ENCODE measurements around the gene DNAH6.
A peak's percentile ranks its signal among the peaks of the same experiment; 100 is the strongest.
"Not testable (repeated sequence)": the region's sequence is repeated elsewhere in the genome, so short reads cannot be mapped to it uniquely, and the experiment has no call there.

The DNAH6 gene

DNA sequence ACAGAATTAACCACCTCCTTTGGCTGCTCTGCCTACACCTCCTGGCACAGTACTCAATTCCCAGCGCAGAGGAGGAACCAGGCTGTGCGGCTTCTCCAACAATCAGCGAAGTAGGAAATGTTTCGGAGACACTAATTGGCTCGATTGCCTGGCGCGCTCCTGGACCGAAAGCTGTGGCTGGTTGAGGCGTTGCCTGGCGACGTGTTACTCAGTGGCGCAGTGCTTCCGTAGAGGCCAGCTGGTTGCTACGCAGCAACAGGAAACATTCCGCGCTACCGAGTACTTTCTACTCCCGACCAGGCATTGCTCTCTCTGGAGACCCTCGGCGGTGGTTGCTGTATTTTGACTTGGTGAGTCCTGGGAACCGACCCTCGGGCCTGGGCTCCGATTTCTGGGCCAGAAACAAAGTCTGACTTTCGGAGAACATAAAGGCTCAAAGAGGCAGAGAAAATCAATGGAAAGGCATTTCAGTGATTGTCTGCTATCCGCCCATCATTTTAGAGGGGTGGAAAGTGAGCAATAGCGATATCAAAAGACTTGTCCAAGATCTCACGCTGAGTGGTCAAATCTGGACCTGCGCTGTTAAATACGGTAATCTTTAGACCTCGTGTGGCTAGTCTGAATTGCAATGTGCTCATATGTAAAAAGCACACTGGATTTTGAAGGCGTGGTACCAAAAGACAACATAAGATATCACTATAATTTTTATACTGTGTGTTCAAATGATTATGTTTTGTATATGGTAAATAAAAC lies at the start of gene DNAH6:
Gene DNAH6, plus strand, starts transcription at position 265 of the 753 bp plus-strand sequence. CDS start 1,329 bp downstream, outside the sequence.
- Histone ChIP-seq H3K4me1 (ENCODE audit: control insufficient read depth, insufficient read depth, low read length, unreplicated experiment) (no peaks in the 10 kb centered on the region), H3K36me3 (ENCODE audit: insufficient read depth, low read length) (no peaks in the 10 kb centered on the region), H3K27me3 (ENCODE audit: insufficient read depth, low read length) (peaks cover 57% of the 10 kb centered on the region), H3K4me3 (ENCODE audit: low read depth, low read length) (peak within 1 kb of the TSS; percentile 78), H2AFZ (ENCODE audit: low read length, unreplicated experiment) (peak within 1 kb of the TSS; percentile 37), H3K27ac (ENCODE audit: low read depth, low read length) (no peak within 1 kb of the TSS), H3K79me2 (ENCODE audit: control insufficient read depth, insufficient read depth, low read length, unreplicated experiment) (no peaks in the 10 kb centered on the region)

DNA sequence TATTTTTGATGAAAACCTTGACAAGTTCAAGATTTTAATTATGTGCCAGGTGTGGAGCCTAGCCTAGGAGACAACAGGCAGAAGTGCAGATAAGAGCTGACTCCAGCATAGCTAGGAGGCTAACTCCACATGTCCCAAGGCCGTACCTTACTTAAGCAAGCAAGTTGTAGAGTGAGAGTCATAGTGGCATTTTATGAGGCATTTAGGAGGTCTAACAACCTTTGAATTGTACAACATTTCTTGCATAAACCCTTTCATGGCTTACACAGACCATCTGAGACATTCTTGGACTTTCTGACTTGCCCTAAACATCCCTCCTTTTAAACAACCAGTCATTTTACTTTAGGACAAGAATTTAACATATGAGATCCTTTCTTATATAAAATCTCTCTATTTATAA lies 48.9 kb upstream of the DNAH6 start:
- H3K36me3 ChIP-seq (ENCODE audit: insufficient read depth, low read length), result no peaks in the 10 kb centered on the region
- no peak overlapping the region for H2AFZ ChIP-seq (ENCODE audit: low read length, unreplicated experiment)
- no peaks in the 10 kb centered on the region for H3K27me3 ChIP-seq (ENCODE audit: insufficient read depth, low read length)
- no peak overlapping the region for H3K4me3 ChIP-seq (ENCODE audit: low read depth, low read length)
- no peaks in the 10 kb centered on the region for H3K4me1 ChIP-seq (ENCODE audit: control insufficient read depth, insufficient read depth, low read length, unreplicated experiment)
- H3K27ac ChIP-seq (ENCODE audit: low read depth, low read length), result no peak overlapping the region
- H3K79me2 ChIP-seq (ENCODE audit: control insufficient read depth, insufficient read depth, low read length, unreplicated experiment), result no peaks in the 10 kb centered on the region

DNA sequence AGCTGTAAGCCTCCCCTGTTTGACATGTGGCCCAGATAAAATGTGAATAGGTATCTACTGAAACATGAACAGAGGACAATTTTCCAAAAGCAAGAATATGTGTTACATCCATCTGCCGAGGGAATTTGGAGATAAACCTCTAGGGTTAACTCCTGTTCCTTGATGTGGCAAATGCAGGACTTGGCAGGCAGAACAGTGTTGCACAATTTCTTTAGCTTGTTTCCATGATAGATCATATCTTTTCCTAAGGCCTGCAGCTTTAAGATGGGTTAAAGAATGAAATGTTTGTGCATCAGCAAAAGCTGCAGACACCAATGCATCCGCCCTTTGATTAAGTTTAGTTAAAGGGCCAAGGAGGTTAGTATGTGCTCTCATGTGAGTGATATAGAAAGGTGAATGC lies 43.9 kb upstream of the DNAH6 start:
- H3K36me3 ChIP-seq (ENCODE audit: insufficient read depth, low read length); H3K4me1 ChIP-seq (ENCODE audit: control insufficient read depth, insufficient read depth, low read length, unreplicated experiment); H3K27ac ChIP-seq (ENCODE audit: low read depth, low read length); H3K79me2 ChIP-seq (ENCODE audit: control insufficient read depth, insufficient read depth, low read length, unreplicated experiment); H2AFZ ChIP-seq (ENCODE audit: low read length, unreplicated experiment); H3K4me3 ChIP-seq (ENCODE audit: low read depth, low read length); H3K27me3 ChIP-seq (ENCODE audit: insufficient read depth, low read length): not testable (repeated sequence)

GRCh38 chr2:84472856-84473565 lies 43.3 kb upstream of the DNAH6 start:
- Histone ChIP-seq H3K79me2 (ENCODE audit: control insufficient read depth, insufficient read depth, low read length, unreplicated experiment) (no peaks in the 10 kb centered on the region), H3K36me3 (ENCODE audit: insufficient read depth, low read length) (no peaks in the 10 kb centered on the region), H2AFZ (ENCODE audit: low read length, unreplicated experiment) (no peak overlapping the region), H3K4me3 (ENCODE audit: low read depth, low read length) (no peak overlapping the region), H3K4me1 (ENCODE audit: control insufficient read depth, insufficient read depth, low read length, unreplicated experiment) (no peaks in the 10 kb centered on the region), H3K27ac (ENCODE audit: low read depth, low read length) (no peak overlapping the region), H3K27me3 (ENCODE audit: insufficient read depth, low read length) (peaks cover 7% of the 10 kb centered on the region; the same call in 1 of the 2 replicates)

- Histone ChIP-seq H3K27me3 (ENCODE audit: insufficient read depth, low read length) (peaks cover 7% of the 10 kb centered on the region; the same call in 1 of the 2 replicates), H3K27ac (ENCODE audit: low read depth, low read length) (no peak overlapping the region)
Observed at GRCh38 chr2:84474176-84474575, 42.1 kb upstream of the DNAH6 start.

DNA sequence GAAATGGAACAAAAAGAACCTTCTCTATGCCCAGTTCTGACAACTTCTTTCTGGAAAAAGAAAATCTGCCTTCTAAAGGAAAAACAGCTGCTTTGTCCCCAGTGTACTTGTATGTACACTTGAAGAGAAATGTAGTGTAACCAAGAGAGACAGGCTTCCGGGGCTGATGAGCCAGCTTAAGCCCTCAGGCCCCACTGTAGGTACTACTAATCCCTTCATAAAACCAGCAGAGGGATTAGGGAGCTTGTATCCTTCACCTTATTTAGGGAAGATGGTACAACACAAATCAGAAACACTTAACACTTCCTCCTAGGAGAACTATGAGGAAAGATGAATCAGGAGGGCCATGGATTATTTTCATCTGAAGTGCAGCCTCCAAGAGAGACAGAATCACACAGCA lies 38.4 kb upstream of the DNAH6 start:
- Histone ChIP-seq H3K36me3 (ENCODE audit: insufficient read depth, low read length) (no peaks in the 10 kb centered on the region), H3K79me2 (ENCODE audit: control insufficient read depth, insufficient read depth, low read length, unreplicated experiment) (no peaks in the 10 kb centered on the region), H3K27ac (ENCODE audit: low read depth, low read length) (no peak overlapping the region), H3K4me3 (ENCODE audit: low read depth, low read length) (no peak overlapping the region), H3K27me3 (ENCODE audit: insufficient read depth, low read length) (peaks cover 7% of the 10 kb centered on the region; the same call in 1 of the 2 replicates), H2AFZ (ENCODE audit: low read length, unreplicated experiment) (no peak overlapping the region), H3K4me1 (ENCODE audit: control insufficient read depth, insufficient read depth, low read length, unreplicated experiment) (peaks cover 13% of the 10 kb centered on the region)

More at GRCh38 chr2:84474176-84474575, 42.1 kb upstream of the DNAH6 start:
- Histone ChIP-seq H3K4me1 (ENCODE audit: control insufficient read depth, insufficient read depth, low read length, unreplicated experiment) (no peaks in the 10 kb centered on the region), H2AFZ (ENCODE audit: low read length, unreplicated experiment) (no peak overlapping the region), H3K36me3 (ENCODE audit: insufficient read depth, low read length) (no peaks in the 10 kb centered on the region), H3K79me2 (ENCODE audit: control insufficient read depth, insufficient read depth, low read length, unreplicated experiment) (no peaks in the 10 kb centered on the region), H3K4me3 (ENCODE audit: low read depth, low read length) (no peak overlapping the region)

DNA sequence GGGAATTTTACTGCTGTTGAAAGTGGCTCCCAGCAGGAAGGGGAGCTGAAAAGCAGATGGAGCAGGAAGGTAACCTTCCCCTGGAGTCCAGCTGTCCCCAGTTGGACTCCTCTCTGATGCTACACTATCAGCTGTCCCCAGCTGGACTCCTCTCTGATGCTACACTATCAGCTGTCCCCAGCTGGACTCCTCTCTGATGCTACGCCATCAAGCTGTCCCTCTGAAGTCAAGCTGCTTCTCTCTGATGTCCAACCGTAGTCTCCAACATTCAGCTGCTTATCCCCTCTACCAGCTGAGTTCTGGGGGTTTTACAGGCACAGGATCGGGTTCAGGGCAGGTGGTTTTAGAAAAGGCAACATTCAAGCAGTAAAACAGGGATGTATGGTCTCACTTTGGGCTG lies 37.4 kb upstream of the DNAH6 start:
- H3K4me3 ChIP-seq (ENCODE audit: low read depth, low read length), result no peak overlapping the region
- no peaks in the 10 kb centered on the region for H3K79me2 ChIP-seq (ENCODE audit: control insufficient read depth, insufficient read depth, low read length, unreplicated experiment)
- H3K27me3 ChIP-seq (ENCODE audit: insufficient read depth, low read length), result peaks cover 6% of the 10 kb centered on the region; the same call in 1 of the 2 replicates
- H2AFZ ChIP-seq (ENCODE audit: low read length, unreplicated experiment), result no peak overlapping the region
- H3K4me1 ChIP-seq (ENCODE audit: control insufficient read depth, insufficient read depth, low read length, unreplicated experiment), result peaks cover 13% of the 10 kb centered on the region
- H3K36me3 ChIP-seq (ENCODE audit: insufficient read depth, low read length), result no peaks in the 10 kb centered on the region
- no peak overlapping the region for H3K27ac ChIP-seq (ENCODE audit: low read depth, low read length)

GRCh38 chr2:84481702-84482101 lies 34.6 kb upstream of the DNAH6 start:
- no peaks in the 10 kb centered on the region for H3K79me2 ChIP-seq (ENCODE audit: control insufficient read depth, insufficient read depth, low read length, unreplicated experiment)
- H2AFZ ChIP-seq (ENCODE audit: low read length, unreplicated experiment), result peak overlapping the region; percentile 53
- H3K4me1 ChIP-seq (ENCODE audit: control insufficient read depth, insufficient read depth, low read length, unreplicated experiment), result peaks cover 13% of the 10 kb centered on the region
- H3K27me3 ChIP-seq (ENCODE audit: insufficient read depth, low read length), result no peaks in the 10 kb centered on the region
- no peaks in the 10 kb centered on the region for H3K36me3 ChIP-seq (ENCODE audit: insufficient read depth, low read length)
- no peak overlapping the region for H3K4me3 ChIP-seq (ENCODE audit: low read depth, low read length)
- H3K27ac ChIP-seq (ENCODE audit: low read depth, low read length), result no peak overlapping the region

- Histone ChIP-seq H3K79me2 (ENCODE audit: control insufficient read depth, insufficient read depth, low read length, unreplicated experiment) (no peaks in the 10 kb centered on the region), H3K27ac (ENCODE audit: low read depth, low read length) (no peak overlapping the region), H3K4me1 (ENCODE audit: control insufficient read depth, insufficient read depth, low read length, unreplicated experiment) (peaks cover 13% of the 10 kb centered on the region), H3K4me3 (ENCODE audit: low read depth, low read length) (no peak overlapping the region), H2AFZ (ENCODE audit: low read length, unreplicated experiment) (no peak overlapping the region), H3K36me3 (ENCODE audit: insufficient read depth, low read length) (no peaks in the 10 kb centered on the region), H3K27me3 (ENCODE audit: insufficient read depth, low read length) (no peaks in the 10 kb centered on the region)
Observed at GRCh38 chr2:84482603-84483002, 33.7 kb upstream of the DNAH6 start.

DNA sequence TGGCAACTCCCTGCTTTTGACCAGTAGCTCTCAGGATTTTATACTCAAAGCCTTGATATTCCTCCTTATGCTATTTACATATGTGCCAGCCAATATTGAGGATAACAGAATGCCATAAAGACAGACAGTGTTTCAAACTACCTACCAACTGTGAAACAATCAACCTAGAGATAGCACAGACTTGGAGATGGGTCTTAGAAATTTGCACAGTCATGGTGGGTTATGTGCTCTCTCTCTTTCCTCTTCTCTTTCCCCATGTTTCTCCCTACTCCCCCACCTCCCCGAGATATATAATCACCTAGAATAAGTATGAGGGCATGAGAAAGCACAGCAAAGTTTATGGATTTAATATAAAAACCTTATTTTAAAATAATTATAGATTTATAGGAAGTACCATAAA lies 33.0 kb upstream of the DNAH6 start:
- no peak overlapping the region for H3K4me3 ChIP-seq (ENCODE audit: low read depth, low read length)
- H2AFZ ChIP-seq (ENCODE audit: low read length, unreplicated experiment), result no peak overlapping the region
- no peaks in the 10 kb centered on the region for H3K27me3 ChIP-seq (ENCODE audit: insufficient read depth, low read length)
- H3K79me2 ChIP-seq (ENCODE audit: control insufficient read depth, insufficient read depth, low read length, unreplicated experiment), result no peaks in the 10 kb centered on the region
- H3K36me3 ChIP-seq (ENCODE audit: insufficient read depth, low read length), result no peaks in the 10 kb centered on the region
- H3K4me1 ChIP-seq (ENCODE audit: control insufficient read depth, insufficient read depth, low read length, unreplicated experiment), result peaks cover 13% of the 10 kb centered on the region
- no peak overlapping the region for H3K27ac ChIP-seq (ENCODE audit: low read depth, low read length)

Measured in ACC112 (cell line).